ENCODE results near the gene ZBTB5.
"Not testable (repeated sequence)": the region's sequence is repeated elsewhere in the genome, so short reads cannot be mapped to it uniquely, and the experiment has no call there.

ZBTB5 gene

GRCh38 chr9:37428345-37428744 lies 36.9 kb downstream of the ZBTB5 start:
- Histone ChIP-seq H3K4ac (ENCODE audit: low read depth, low read length) (no peak overlapping the region), H3K9ac (ENCODE audit: low read length) (no peak overlapping the region), H3K9me3 (ENCODE audit: insufficient read depth, low read depth, low read length) (peaks cover 1% of the 10 kb centered on the region), H4K12ac (ENCODE audit: low read depth, low read length) (no peak overlapping the region), H3K4me2 (ENCODE audit: low read length) (no peak overlapping the region), H3K27me3 (ENCODE audit: insufficient read depth, low read length) (no peaks in the 10 kb centered on the region), H3K36me3 (ENCODE audit: control insufficient read depth in 1 of 2, insufficient read depth in 2 of 2, low read length in 2 of 2) (peaks cover 65 to 68% of the 10 kb centered on the region in 2 experiments), H2AFZ (ENCODE audit: insufficient read depth, low read length, poor library complexity) (no peak overlapping the region), H3K27ac (ENCODE audit: low read depth, low read length) (no peak overlapping the region), H3K18ac (ENCODE audit: low read length) (no peak overlapping the region), H3K23ac (ENCODE audit: low read length) (no peak overlapping the region), H3K79me1 (ENCODE audit: low read length) (no peaks in the 10 kb centered on the region), H2BK120ac (ENCODE audit: insufficient read depth, low read length, poor library complexity) (no peak overlapping the region), H3K4me1 (ENCODE audit: control insufficient read depth in 1 of 2, insufficient read depth in 2 of 2, low read length in 2 of 2) (peaks cover 0 to 8% of the 10 kb centered on the region in 2 experiments), H3K4me3 (ENCODE audit: low read depth, low read length) (no peak overlapping the region), H4K91ac (ENCODE audit: low read depth, low read length) (no peak overlapping the region), H2BK12ac (ENCODE audit: low read length) (no peak overlapping the region), H2AK5ac (ENCODE audit: low read length) (no peak overlapping the region), H3K14ac (ENCODE audit: low read length) (no peak overlapping the region), H2BK5ac (ENCODE audit: low read depth, low read length, poor library complexity) (no peak overlapping the region), H4K8ac (ENCODE audit: low read depth, low read length) (no peak overlapping the region), H3K79me2 (ENCODE audit: control insufficient read depth, insufficient read depth, low read length, poor library complexity) (peaks cover 8% of the 10 kb centered on the region)
- DNase-seq = no peak
- WGBS (ENCODE audit: extremely low coverage, insufficient coverage, insufficient read length) = no CpG with 5 or more reads among the region's 14 CpGs

- no peak overlapping the region for H4K8ac ChIP-seq (ENCODE audit: low read depth, low read length)
- no CpG with 5 or more reads among the region's 6 CpGs for WGBS (ENCODE audit: extremely low coverage, insufficient coverage, insufficient read length)
- H2BK120ac ChIP-seq (ENCODE audit: insufficient read depth, low read length, poor library complexity) = no peak overlapping the region
Observed at GRCh38 chr9:37426846-37427245, 38.4 kb downstream of the ZBTB5 start.

GRCh38 chr9:37426431-37426830 lies 38.8 kb downstream of the ZBTB5 start:
- not testable (repeated sequence) for H3K27ac ChIP-seq (ENCODE audit: low read depth, low read length); H4K12ac ChIP-seq (ENCODE audit: low read depth, low read length); H4K8ac ChIP-seq (ENCODE audit: low read depth, low read length); H3K4ac ChIP-seq (ENCODE audit: low read depth, low read length); H2AFZ ChIP-seq (ENCODE audit: insufficient read depth, low read length, poor library complexity); H3K9ac ChIP-seq (ENCODE audit: low read length); H3K79me1 ChIP-seq (ENCODE audit: low read length); DNase-seq; H3K23ac ChIP-seq (ENCODE audit: low read length); H3K4me3 ChIP-seq (ENCODE audit: low read depth, low read length); H2BK120ac ChIP-seq (ENCODE audit: insufficient read depth, low read length, poor library complexity); H3K27me3 ChIP-seq (ENCODE audit: insufficient read depth, low read length); H3K9me3 ChIP-seq (ENCODE audit: insufficient read depth, low read depth, low read length); H3K18ac ChIP-seq (ENCODE audit: low read length); H3K4me2 ChIP-seq (ENCODE audit: low read length); H3K14ac ChIP-seq (ENCODE audit: low read length); H2BK12ac ChIP-seq (ENCODE audit: low read length); H2BK5ac ChIP-seq (ENCODE audit: low read depth, low read length, poor library complexity); H2AK5ac ChIP-seq (ENCODE audit: low read length); H4K91ac ChIP-seq (ENCODE audit: low read depth, low read length)
- H3K79me2 ChIP-seq (ENCODE audit: control insufficient read depth, insufficient read depth, low read length, poor library complexity) = peaks cover 13% of the 10 kb centered on the region
- peaks cover 0 to 11% of the 10 kb centered on the region in 2 experiments for H3K4me1 ChIP-seq (ENCODE audit: control insufficient read depth in 1 of 2, insufficient read depth in 2 of 2, low read length in 2 of 2)
- peaks cover 54 to 56% of the 10 kb centered on the region in 2 experiments for H3K36me3 ChIP-seq (ENCODE audit: control insufficient read depth in 1 of 2, insufficient read depth in 2 of 2, low read length in 2 of 2)
- WGBS (ENCODE audit: extremely low coverage, insufficient coverage, insufficient read length) = no CpG with 5 or more reads among the region's 15 CpGs

More at GRCh38 chr9:37426846-37427245, 38.4 kb downstream of the ZBTB5 start:
- Histone ChIP-seq H3K14ac (ENCODE audit: low read length) (no peak overlapping the region), H3K9me3 (ENCODE audit: insufficient read depth, low read depth, low read length) (peaks cover 1% of the 10 kb centered on the region), H3K79me2 (ENCODE audit: control insufficient read depth, insufficient read depth, low read length, poor library complexity) (peaks cover 13% of the 10 kb centered on the region), H2BK5ac (ENCODE audit: low read depth, low read length, poor library complexity) (no peak overlapping the region), H3K4me2 (ENCODE audit: low read length) (no peak overlapping the region), H3K4me1 (ENCODE audit: control insufficient read depth in 1 of 2, insufficient read depth in 2 of 2, low read length in 2 of 2) (peaks cover 0 to 11% of the 10 kb centered on the region in 2 experiments), H3K4ac (ENCODE audit: low read depth, low read length) (no peak overlapping the region), H4K12ac (ENCODE audit: low read depth, low read length) (no peak overlapping the region), H2BK12ac (ENCODE audit: low read length) (no peak overlapping the region), H3K27me3 (ENCODE audit: insufficient read depth, low read length) (no peaks in the 10 kb centered on the region), H2AFZ (ENCODE audit: insufficient read depth, low read length, poor library complexity) (no peak overlapping the region), H3K18ac (ENCODE audit: low read length) (no peak overlapping the region), H2AK5ac (ENCODE audit: low read length) (no peak overlapping the region), H4K91ac (ENCODE audit: low read depth, low read length) (no peak overlapping the region), H3K23ac (ENCODE audit: low read length) (no peak overlapping the region), H3K4me3 (ENCODE audit: low read depth, low read length) (no peak overlapping the region), H3K27ac (ENCODE audit: low read depth, low read length) (no peak overlapping the region), H3K79me1 (ENCODE audit: low read length) (peaks cover 6% of the 10 kb centered on the region), H3K36me3 (ENCODE audit: control insufficient read depth in 1 of 2, insufficient read depth in 2 of 2, low read length in 2 of 2) (peaks cover 56 to 59% of the 10 kb centered on the region in 2 experiments), H3K9ac (ENCODE audit: low read length) (no peak overlapping the region)
- no peak for DNase-seq

- H3K4ac ChIP-seq (ENCODE audit: low read depth, low read length) = no peak overlapping the region
- no peak overlapping the region for H2BK120ac ChIP-seq (ENCODE audit: insufficient read depth, low read length, poor library complexity)
- H3K79me2 ChIP-seq (ENCODE audit: control insufficient read depth, insufficient read depth, low read length, poor library complexity) = peaks cover 13% of the 10 kb centered on the region
- no peak overlapping the region for H3K14ac ChIP-seq (ENCODE audit: low read length)
- H4K91ac ChIP-seq (ENCODE audit: low read depth, low read length) = no peak overlapping the region
- H3K9ac ChIP-seq (ENCODE audit: low read length) = no peak overlapping the region
- no peak overlapping the region for H3K4me3 ChIP-seq (ENCODE audit: low read depth, low read length)
- H3K9me3 ChIP-seq (ENCODE audit: insufficient read depth, low read depth, low read length) = peaks cover 1% of the 10 kb centered on the region
- H3K79me1 ChIP-seq (ENCODE audit: low read length) = peaks cover 6% of the 10 kb centered on the region
- H2AFZ ChIP-seq (ENCODE audit: insufficient read depth, low read length, poor library complexity) = no peak overlapping the region
- H3K36me3 ChIP-seq (ENCODE audit: control insufficient read depth in 1 of 2, insufficient read depth in 2 of 2, low read length in 2 of 2) = peaks cover 43 to 45% of the 10 kb centered on the region in 2 experiments
- H3K27ac ChIP-seq (ENCODE audit: low read depth, low read length) = no peak overlapping the region
- no CpG with 5 or more reads among the region's 11 CpGs for WGBS (ENCODE audit: extremely low coverage, insufficient coverage, insufficient read length)
- H3K4me2 ChIP-seq (ENCODE audit: low read length) = no peak overlapping the region
- H2AK5ac ChIP-seq (ENCODE audit: low read length) = no peak overlapping the region
- H2BK12ac ChIP-seq (ENCODE audit: low read length) = no peak overlapping the region
- no peak overlapping the region for H3K23ac ChIP-seq (ENCODE audit: low read length)
- no peak for DNase-seq
- H2BK5ac ChIP-seq (ENCODE audit: low read depth, low read length, poor library complexity) = no peak overlapping the region
- H3K18ac ChIP-seq (ENCODE audit: low read length) = no peak overlapping the region
- no peaks in the 10 kb centered on the region for H3K27me3 ChIP-seq (ENCODE audit: insufficient read depth, low read length)
- H4K8ac ChIP-seq (ENCODE audit: low read depth, low read length) = no peak overlapping the region
- peaks cover 0 to 11% of the 10 kb centered on the region in 2 experiments for H3K4me1 ChIP-seq (ENCODE audit: control insufficient read depth in 1 of 2, insufficient read depth in 2 of 2, low read length in 2 of 2)
- H4K12ac ChIP-seq (ENCODE audit: low read depth, low read length) = no peak overlapping the region
Observed at GRCh38 chr9:37425298-37425752, 39.9 kb downstream of the ZBTB5 start.

Data from trophoblast cell (in vitro differentiated cells and primary cell).